ENCODE measurements around the gene STX8.

- TF ChIP-seq, protein P1, sequence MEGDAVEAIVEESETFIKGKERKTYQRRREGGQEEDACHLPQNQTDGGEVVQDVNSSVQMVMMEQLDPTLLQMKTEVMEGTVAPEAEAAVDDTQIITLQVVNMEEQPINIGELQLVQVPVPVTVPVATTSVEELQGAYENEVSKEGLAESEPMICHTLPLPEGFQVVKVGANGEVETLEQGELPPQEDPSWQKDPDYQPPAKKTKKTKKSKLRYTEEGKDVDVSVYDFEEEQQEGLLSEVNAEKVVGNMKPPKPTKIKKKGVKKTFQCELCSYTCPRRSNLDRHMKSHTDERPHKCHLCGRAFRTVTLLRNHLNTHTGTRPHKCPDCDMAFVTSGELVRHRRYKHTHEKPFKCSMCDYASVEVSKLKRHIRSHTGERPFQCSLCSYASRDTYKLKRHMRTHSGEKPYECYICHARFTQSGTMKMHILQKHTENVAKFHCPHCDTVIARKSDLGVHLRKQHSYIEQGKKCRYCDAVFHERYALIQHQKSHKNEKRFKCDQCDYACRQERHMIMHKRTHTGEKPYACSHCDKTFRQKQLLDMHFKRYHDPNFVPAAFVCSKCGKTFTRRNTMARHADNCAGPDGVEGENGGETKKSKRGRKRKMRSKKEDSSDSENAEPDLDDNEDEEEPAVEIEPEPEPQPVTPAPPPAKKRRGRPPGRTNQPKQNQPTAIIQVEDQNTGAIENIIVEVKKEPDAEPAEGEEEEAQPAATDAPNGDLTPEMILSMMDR (IDR thresholded peaks at IDR 0.05), result no peak
- TF ChIP-seq POLR2A (IDR thresholded peaks at IDR 0.05), result no peak
Observed at GRCh38 chr17:9259419-9259818, 316.2 kb downstream of the STX8 start.
